Measurements from ENCODE around the gene CFAP46.

- TF ChIP-seq POLR2AphosphoS5 (IDR thresholded peaks at IDR 0.05; ENCODE audit: low read depth, low read length), result no peak
- TF ChIP-seq, protein P1, sequence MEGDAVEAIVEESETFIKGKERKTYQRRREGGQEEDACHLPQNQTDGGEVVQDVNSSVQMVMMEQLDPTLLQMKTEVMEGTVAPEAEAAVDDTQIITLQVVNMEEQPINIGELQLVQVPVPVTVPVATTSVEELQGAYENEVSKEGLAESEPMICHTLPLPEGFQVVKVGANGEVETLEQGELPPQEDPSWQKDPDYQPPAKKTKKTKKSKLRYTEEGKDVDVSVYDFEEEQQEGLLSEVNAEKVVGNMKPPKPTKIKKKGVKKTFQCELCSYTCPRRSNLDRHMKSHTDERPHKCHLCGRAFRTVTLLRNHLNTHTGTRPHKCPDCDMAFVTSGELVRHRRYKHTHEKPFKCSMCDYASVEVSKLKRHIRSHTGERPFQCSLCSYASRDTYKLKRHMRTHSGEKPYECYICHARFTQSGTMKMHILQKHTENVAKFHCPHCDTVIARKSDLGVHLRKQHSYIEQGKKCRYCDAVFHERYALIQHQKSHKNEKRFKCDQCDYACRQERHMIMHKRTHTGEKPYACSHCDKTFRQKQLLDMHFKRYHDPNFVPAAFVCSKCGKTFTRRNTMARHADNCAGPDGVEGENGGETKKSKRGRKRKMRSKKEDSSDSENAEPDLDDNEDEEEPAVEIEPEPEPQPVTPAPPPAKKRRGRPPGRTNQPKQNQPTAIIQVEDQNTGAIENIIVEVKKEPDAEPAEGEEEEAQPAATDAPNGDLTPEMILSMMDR (IDR thresholded peaks at IDR 0.05), result no peak
- no peak for TF ChIP-seq RAD21 (IDR thresholded peaks at IDR 0.05; ENCODE audit: low read length)
- no peak for TF ChIP-seq ELF1 (IDR thresholded peaks at IDR 0.05)
- no peak for TF ChIP-seq YY1 (IDR thresholded peaks at IDR 0.05; ENCODE audit: low read depth)
- TF ChIP-seq NFIC (IDR thresholded peaks at IDR 0.05; ENCODE audit: borderline replicate concordance), result no peak
- TF ChIP-seq NRF1 (IDR thresholded peaks at IDR 0.05; ENCODE audit: low read depth, low read length), result no peak
- TF ChIP-seq FOXM1 (IDR thresholded peaks at IDR 0.05; ENCODE audit: low read depth), result no peak
These were observed 125.7 kb downstream of the CFAP46 start for GRCh38 chr10:132816718-132817117.
